ENCODE results near the gene EMX2. TPM values are rescaled to one million over a fixed set of nuclear protein-coding genes. Genes with fewer than 3 reads are reported as not detected.

The EMX2 gene
- under 1 TPM; 0.47 to 0.67 TPM for total RNA-seq

- peaks cover 2 to 38% of the 10 kb centered on the region in 2 donors for H3K4me1 ChIP-seq
- H3K27ac ChIP-seq, result peak within 1 kb of the TSS; percentile 65 to 70
Observed at GRCh38 chr10:117542706-117543224, at the start of gene EMX2. Gene EMX2 (plus strand): TSS chr10:117542746. CDS start chr10:117543268, 522 bp downstream.

GRCh38 chr10:117496031-117496430, 46.5 kb upstream of the EMX2 start:
- Histone ChIP-seq H3K27me3 (no peaks in the 10 kb centered on the region), H3K4me3 (no peak overlapping the region), H3K36me3 (no peaks in the 10 kb centered on the region), H3K9me3 (no peaks in the 10 kb centered on the region), H3K4me1 (no peaks in the 10 kb centered on the region), H3K27ac (no peak overlapping the region)
- no peak for TF ChIP-seq CTCF (IDR thresholded peaks at IDR 0.05)
- no peak for DNase-seq (ENCODE audit: low spot score)

More at GRCh38 chr10:117542706-117543224, at the start of gene EMX2:
- no peak for DNase-seq (ENCODE audit: low spot score)
- Histone ChIP-seq H3K9me3 (no peaks in the 10 kb centered on the region), H3K4me3 (peak within 1 kb of the TSS; percentile 38 to 51), H3K36me3 (no peaks in the 10 kb centered on the region), H3K27me3 (peaks cover 31 to 65% of the 10 kb centered on the region in 2 donors)
- TF ChIP-seq CTCF (IDR thresholded peaks at IDR 0.05), result no peak

GRCh38 chr10:117496616-117497028, 45.9 kb upstream of the EMX2 start:
- DNase-seq (ENCODE audit: low spot score), result peak; percentile 89
- H3K36me3 ChIP-seq, result no peaks in the 10 kb centered on the region
- H3K9me3 ChIP-seq, result no peaks in the 10 kb centered on the region
- no peaks in the 10 kb centered on the region for H3K27me3 ChIP-seq
- H3K4me3 ChIP-seq, result no peak overlapping the region
- no peak overlapping the region for H3K27ac ChIP-seq
- H3K4me1 ChIP-seq, result no peaks in the 10 kb centered on the region
- peak; percentile 77 to 97 for TF ChIP-seq CTCF (IDR thresholded peaks at IDR 0.05)

- no peaks in the 10 kb centered on the region for H3K27me3 ChIP-seq
- no peaks in the 10 kb centered on the region for H3K4me1 ChIP-seq
- no peak for TF ChIP-seq CTCF (IDR thresholded peaks at IDR 0.05)
- H3K9me3 ChIP-seq, result no peaks in the 10 kb centered on the region
- DNase-seq (ENCODE audit: low spot score), result no peak
- H3K36me3 ChIP-seq, result no peaks in the 10 kb centered on the region
- no peak overlapping the region for H3K27ac ChIP-seq
- no peak overlapping the region for H3K4me3 ChIP-seq
Observed at GRCh38 chr10:117497736-117498135, 44.8 kb upstream of the EMX2 start.

- no peak for TF ChIP-seq CTCF (IDR thresholded peaks at IDR 0.05)
- H3K4me3 ChIP-seq, result no peak overlapping the region
- DNase-seq (ENCODE audit: low spot score), result no peak
- H3K27me3 ChIP-seq, result no peaks in the 10 kb centered on the region
- no peaks in the 10 kb centered on the region for H3K4me1 ChIP-seq
- H3K36me3 ChIP-seq, result no peaks in the 10 kb centered on the region
- no peaks in the 10 kb centered on the region for H3K9me3 ChIP-seq
- no peak overlapping the region for H3K27ac ChIP-seq
Observed at GRCh38 chr10:117499248-117500105, 43.1 kb upstream of the EMX2 start.

Data from right atrium auricular region (tissue), 2 donors.